ENCODE measurements around the gene NDUFA11.
"Not testable (repeated sequence)": the region's sequence is repeated elsewhere in the genome, so short reads cannot be mapped to it uniquely, and the experiment has no call there.

NDUFA11 gene

GRCh38 chr19:5863030-5863665, 40.4 kb downstream of the NDUFA11 start:
- H2AFZ ChIP-seq (ENCODE audit: low read length): no peak overlapping the region
- no peaks in the 10 kb centered on the region for H3K4me1 ChIP-seq (ENCODE audit: insufficient read depth, low read length, poor library complexity, severe bottlenecking)
- no peak overlapping the region for H3K9ac ChIP-seq (ENCODE audit: low read depth, low read length, poor library complexity, severe bottlenecking)
- no peak overlapping the region for H3K4me2 ChIP-seq (ENCODE audit: low read depth, low read length, poor library complexity, severe bottlenecking)
- H4K20me1 ChIP-seq (ENCODE audit: insufficient read depth, low read length, poor library complexity, severe bottlenecking): no peaks in the 10 kb centered on the region
- no peak for TF ChIP-seq EZH2phosphoT487 (IDR thresholded peaks at IDR 0.05; ENCODE audit: borderline replicate concordance)
- TF ChIP-seq, protein P1, sequence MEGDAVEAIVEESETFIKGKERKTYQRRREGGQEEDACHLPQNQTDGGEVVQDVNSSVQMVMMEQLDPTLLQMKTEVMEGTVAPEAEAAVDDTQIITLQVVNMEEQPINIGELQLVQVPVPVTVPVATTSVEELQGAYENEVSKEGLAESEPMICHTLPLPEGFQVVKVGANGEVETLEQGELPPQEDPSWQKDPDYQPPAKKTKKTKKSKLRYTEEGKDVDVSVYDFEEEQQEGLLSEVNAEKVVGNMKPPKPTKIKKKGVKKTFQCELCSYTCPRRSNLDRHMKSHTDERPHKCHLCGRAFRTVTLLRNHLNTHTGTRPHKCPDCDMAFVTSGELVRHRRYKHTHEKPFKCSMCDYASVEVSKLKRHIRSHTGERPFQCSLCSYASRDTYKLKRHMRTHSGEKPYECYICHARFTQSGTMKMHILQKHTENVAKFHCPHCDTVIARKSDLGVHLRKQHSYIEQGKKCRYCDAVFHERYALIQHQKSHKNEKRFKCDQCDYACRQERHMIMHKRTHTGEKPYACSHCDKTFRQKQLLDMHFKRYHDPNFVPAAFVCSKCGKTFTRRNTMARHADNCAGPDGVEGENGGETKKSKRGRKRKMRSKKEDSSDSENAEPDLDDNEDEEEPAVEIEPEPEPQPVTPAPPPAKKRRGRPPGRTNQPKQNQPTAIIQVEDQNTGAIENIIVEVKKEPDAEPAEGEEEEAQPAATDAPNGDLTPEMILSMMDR (conservative IDR thresholded peaks at IDR 0.05; ENCODE audit: low read length): no peak
- H3K4me3 ChIP-seq (ENCODE audit: low read length, poor library complexity, severe bottlenecking): no peak overlapping the region
- H3F3A ChIP-seq (ENCODE audit: low read depth): no peaks in the 10 kb centered on the region
- H3K36me3 ChIP-seq (ENCODE audit: insufficient read depth, low read length): no peaks in the 10 kb centered on the region
- H3K79me2 ChIP-seq (ENCODE audit: insufficient read depth, low read length): no peaks in the 10 kb centered on the region
- H3K9me2 ChIP-seq (replicated peaks; ENCODE audit: low read depth, low read length): no peaks in the 10 kb centered on the region
- no peaks in the 10 kb centered on the region for H3K9me3 ChIP-seq (ENCODE audit: insufficient read depth, low read depth, low read length)
- H3K27me3 ChIP-seq (ENCODE audit: insufficient read depth, low read length, poor library complexity, severe bottlenecking): no peaks in the 10 kb centered on the region

DNA sequence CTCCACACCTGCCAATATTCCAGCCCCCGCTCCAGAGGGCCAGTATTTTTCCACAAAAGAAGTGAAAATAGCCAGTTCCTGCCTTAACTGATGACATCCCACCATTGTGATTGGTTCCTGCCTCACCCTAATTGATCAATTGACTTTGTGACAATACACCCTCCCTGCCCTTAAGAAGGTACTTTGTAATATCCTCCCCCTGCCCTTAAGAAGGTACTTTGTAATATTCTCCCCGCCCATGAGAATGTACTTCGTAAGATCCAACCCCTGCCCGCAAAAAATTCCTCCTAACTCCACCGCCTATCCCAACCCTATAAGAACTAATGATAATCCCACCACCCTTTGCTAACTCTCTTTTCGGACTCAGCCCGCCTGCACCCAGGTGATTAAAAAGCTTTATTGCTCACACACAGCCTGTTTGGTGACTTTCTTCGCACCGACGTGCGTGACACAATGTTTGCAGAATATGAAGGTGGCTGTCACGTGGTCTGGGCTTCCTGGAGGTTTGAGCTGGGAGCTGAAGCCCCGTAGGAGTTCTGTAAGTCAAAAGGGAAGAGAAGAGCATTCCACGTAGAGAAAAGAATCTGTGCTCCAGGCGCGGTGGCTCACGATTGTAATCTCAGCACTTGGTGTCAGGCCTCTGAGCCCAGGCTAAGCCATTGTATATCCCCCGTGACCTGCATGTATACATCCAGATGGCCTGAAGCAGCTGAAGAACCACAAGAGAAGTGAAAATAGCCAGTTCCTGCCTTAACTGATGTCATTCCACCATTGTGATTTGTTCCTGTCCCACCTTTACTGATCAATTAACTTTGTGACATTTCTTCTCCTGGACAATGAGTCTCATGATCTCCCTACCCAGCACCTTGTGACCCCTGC, 46.1 kb downstream of the NDUFA11 start:
- H3F3A ChIP-seq (ENCODE audit: low read depth): no peaks in the 10 kb centered on the region
- H3K27me3 ChIP-seq (ENCODE audit: insufficient read depth, low read length, poor library complexity, severe bottlenecking): no peaks in the 10 kb centered on the region
- H3K79me2 ChIP-seq (ENCODE audit: insufficient read depth, low read length): no peaks in the 10 kb centered on the region
- H3K4me1 ChIP-seq (ENCODE audit: insufficient read depth, low read length, poor library complexity, severe bottlenecking): no peaks in the 10 kb centered on the region
- no peak overlapping the region for H3K4me2 ChIP-seq (ENCODE audit: low read depth, low read length, poor library complexity, severe bottlenecking)
- no peaks in the 10 kb centered on the region for H4K20me1 ChIP-seq (ENCODE audit: insufficient read depth, low read length, poor library complexity, severe bottlenecking)
- H2AFZ ChIP-seq (ENCODE audit: low read length): no peak overlapping the region
- H3K9me2 ChIP-seq (replicated peaks; ENCODE audit: low read depth, low read length): no peaks in the 10 kb centered on the region
- TF ChIP-seq EZH2phosphoT487 (IDR thresholded peaks at IDR 0.05; ENCODE audit: borderline replicate concordance): no peak
- TF ChIP-seq, protein P1 (conservative IDR thresholded peaks at IDR 0.05; ENCODE audit: low read length): no peak
- H3K9me3 ChIP-seq (ENCODE audit: insufficient read depth, low read depth, low read length): no peaks in the 10 kb centered on the region
- H3K36me3 ChIP-seq (ENCODE audit: insufficient read depth, low read length): no peaks in the 10 kb centered on the region
- no peak overlapping the region for H3K9ac ChIP-seq (ENCODE audit: low read depth, low read length, poor library complexity, severe bottlenecking)
- H3K4me3 ChIP-seq (ENCODE audit: low read length, poor library complexity, severe bottlenecking): no peak overlapping the region

DNA sequence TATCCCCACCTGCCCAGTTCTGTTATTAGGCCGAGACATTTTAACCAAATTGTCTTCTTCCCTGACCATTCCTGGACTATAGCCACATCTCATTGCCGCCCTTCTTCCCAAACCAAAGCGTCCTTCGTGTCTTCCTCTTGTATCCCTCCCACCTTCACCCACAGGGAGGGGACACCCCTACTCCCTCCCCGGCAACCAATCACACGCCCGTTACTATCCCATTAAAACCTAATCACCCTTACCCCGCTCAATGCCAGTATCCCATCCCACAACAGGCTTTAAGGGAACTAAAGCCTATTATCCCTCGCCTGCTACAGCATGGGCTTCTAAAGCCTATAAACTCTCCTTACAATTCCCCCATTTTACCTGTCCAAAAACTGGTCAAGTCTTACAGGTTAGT, 48.4 kb downstream of the NDUFA11 start:
- not testable (repeated sequence) for H3K4me2 ChIP-seq (ENCODE audit: low read depth, low read length, poor library complexity, severe bottlenecking); H3K4me3 ChIP-seq (ENCODE audit: low read length, poor library complexity, severe bottlenecking); H3K9ac ChIP-seq (ENCODE audit: low read depth, low read length, poor library complexity, severe bottlenecking); H3K79me2 ChIP-seq (ENCODE audit: insufficient read depth, low read length); H3K36me3 ChIP-seq (ENCODE audit: insufficient read depth, low read length); H3K9me3 ChIP-seq (ENCODE audit: insufficient read depth, low read depth, low read length); H4K20me1 ChIP-seq (ENCODE audit: insufficient read depth, low read length, poor library complexity, severe bottlenecking); H3K4me1 ChIP-seq (ENCODE audit: insufficient read depth, low read length, poor library complexity, severe bottlenecking); H3K27me3 ChIP-seq (ENCODE audit: insufficient read depth, low read length, poor library complexity, severe bottlenecking); H3F3A ChIP-seq (ENCODE audit: low read depth); H2AFZ ChIP-seq (ENCODE audit: low read length); H3K9me2 ChIP-seq (replicated peaks; ENCODE audit: low read depth, low read length)

DNA sequence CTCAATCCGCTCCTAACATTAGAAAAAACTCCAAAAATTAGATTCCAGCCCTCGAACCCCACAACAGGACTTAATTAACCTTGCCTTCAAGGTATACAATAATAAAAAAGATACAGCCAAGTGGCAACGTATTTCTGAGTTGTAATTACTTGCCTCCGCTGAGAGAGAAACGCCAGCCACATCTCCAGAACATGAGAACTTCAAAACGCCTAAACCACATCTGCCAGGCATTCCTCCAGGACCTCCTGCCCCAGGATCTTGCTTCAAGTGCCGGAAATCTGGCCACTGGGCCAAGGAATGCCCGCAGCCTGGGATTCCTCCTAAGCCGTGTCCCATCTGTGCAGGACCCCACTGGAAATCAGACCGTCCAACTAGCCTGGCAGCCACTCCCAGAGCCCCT, 49.5 kb downstream of the NDUFA11 start:
- not testable (repeated sequence) for H3K4me3 ChIP-seq (ENCODE audit: low read length, poor library complexity, severe bottlenecking); H3K79me2 ChIP-seq (ENCODE audit: insufficient read depth, low read length); H3F3A ChIP-seq (ENCODE audit: low read depth); H3K27me3 ChIP-seq (ENCODE audit: insufficient read depth, low read length, poor library complexity, severe bottlenecking); H3K4me2 ChIP-seq (ENCODE audit: low read depth, low read length, poor library complexity, severe bottlenecking); H3K9me2 ChIP-seq (replicated peaks; ENCODE audit: low read depth, low read length); H2AFZ ChIP-seq (ENCODE audit: low read length); H3K4me1 ChIP-seq (ENCODE audit: insufficient read depth, low read length, poor library complexity, severe bottlenecking); H4K20me1 ChIP-seq (ENCODE audit: insufficient read depth, low read length, poor library complexity, severe bottlenecking); H3K9ac ChIP-seq (ENCODE audit: low read depth, low read length, poor library complexity, severe bottlenecking); H3K9me3 ChIP-seq (ENCODE audit: insufficient read depth, low read depth, low read length); H3K36me3 ChIP-seq (ENCODE audit: insufficient read depth, low read length)

All from Loucy (cell line).